ENCODE results near the gene VOPP1. TPM values are rescaled to one million over a fixed set of nuclear protein-coding genes. Genes with fewer than 3 reads are reported as not detected.

Gene VOPP1
- 100 and 132 TPM in 2 replicates for total RNA-seq

GRCh38 chr7:55572378-55573233 is at the start of gene VOPP1:
VOPP1 (minus strand) TSS chr7:55572502; CDS start chr7:55572324, 178 bp downstream.

Other genes with a start within 250 kb of the VOPP1 start
- 13.6 and 15.2 TPM in 2 replicates for gene LANCL2, start 207.2 kb downstream of the VOPP1 start, total RNA-seq